22Rv1 (cell line): ENCODE results near the gene BIN2.

Experiments used
- ZFX ChIP-seq: fragments of 450-650 bp; IDR thresholded peaks from 2 replicates; pipeline ENCODE4 v1.6.1; 2017; ENCODE audit warnings: antibody characterized with exemption, borderline replicate concordance
- TF ChIP-seq, protein P1 (sequence below): fragments of 450-650 bp; IDR thresholded peaks from 2 replicates; pipeline ENCODE4 v1.5.1; 2017; ENCODE audit warnings: mild to moderate bottlenecking

DNA sequence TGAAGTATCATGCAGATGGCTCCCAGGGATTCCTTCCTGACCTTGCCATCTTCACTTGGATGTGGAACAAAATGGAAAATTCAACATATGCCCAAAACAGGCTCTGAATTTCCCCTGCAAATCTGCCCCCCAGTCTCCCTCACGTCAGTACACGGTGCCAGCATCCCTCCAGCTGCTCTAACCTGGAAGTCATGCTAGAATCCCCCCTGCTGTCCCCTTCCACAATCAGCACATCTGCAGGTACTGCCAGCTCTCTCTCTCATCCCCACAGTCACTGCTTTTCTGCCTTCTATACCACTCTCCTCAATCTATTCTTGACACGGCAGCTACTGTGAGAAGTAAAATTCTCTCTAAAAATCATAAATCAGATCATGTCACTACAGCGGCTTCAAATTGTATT lies 45.6 kb upstream of the BIN2 start:
- TF ChIP-seq, protein P1, sequence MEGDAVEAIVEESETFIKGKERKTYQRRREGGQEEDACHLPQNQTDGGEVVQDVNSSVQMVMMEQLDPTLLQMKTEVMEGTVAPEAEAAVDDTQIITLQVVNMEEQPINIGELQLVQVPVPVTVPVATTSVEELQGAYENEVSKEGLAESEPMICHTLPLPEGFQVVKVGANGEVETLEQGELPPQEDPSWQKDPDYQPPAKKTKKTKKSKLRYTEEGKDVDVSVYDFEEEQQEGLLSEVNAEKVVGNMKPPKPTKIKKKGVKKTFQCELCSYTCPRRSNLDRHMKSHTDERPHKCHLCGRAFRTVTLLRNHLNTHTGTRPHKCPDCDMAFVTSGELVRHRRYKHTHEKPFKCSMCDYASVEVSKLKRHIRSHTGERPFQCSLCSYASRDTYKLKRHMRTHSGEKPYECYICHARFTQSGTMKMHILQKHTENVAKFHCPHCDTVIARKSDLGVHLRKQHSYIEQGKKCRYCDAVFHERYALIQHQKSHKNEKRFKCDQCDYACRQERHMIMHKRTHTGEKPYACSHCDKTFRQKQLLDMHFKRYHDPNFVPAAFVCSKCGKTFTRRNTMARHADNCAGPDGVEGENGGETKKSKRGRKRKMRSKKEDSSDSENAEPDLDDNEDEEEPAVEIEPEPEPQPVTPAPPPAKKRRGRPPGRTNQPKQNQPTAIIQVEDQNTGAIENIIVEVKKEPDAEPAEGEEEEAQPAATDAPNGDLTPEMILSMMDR: no peak
- TF ChIP-seq ZFX: no peak
